Ovary (tissue), 9 donors: ENCODE data around the gene FARSB. TPM values are rescaled to one million over a fixed set of nuclear protein-coding genes. Genes with fewer than 3 reads are reported as not detected.

Experiments
- DNase-seq, 5 donors: peaks; one replicate each; pipeline ENCODE4 v3.0.0-alpha.2; 2019 to 2020
- H3K27ac ChIP-seq, 2 donors: fragments of 200-600 bp; one replicate each; pipeline versions ENCODE4 v1.5.1 to v1.8.0; 2019 to 2022
- H3K27me3 ChIP-seq: fragments of 200-600 bp; one replicate; pipeline ENCODE4 v1.8.0; 2022
- H3K36me3 ChIP-seq: fragments of 200-600 bp; sonication (generic); one replicate; pipeline ENCODE4 v1.5.1; 2019
- H3K4me1 ChIP-seq: one replicate; pipeline ENCODE4 v1.8.1; 2013; ENCODE audit warnings: mild to moderate bottlenecking, moderate library complexity; ENCODE audit not compliant: insufficient read depth
- H3K4me3 ChIP-seq: fragments of 200-600 bp; sonication (generic); one replicate; pipeline ENCODE4 v1.5.1; 2017
- H3K9me3 ChIP-seq, 2 donors: fragments of 200-600 bp in 1 of 2; sonication (generic) in 1 of 2; one replicate each; pipeline versions ENCODE4 v1.5.1 to v1.8.1; 2013 to 2019; ENCODE audit warnings: mild to moderate bottlenecking in 1 of 2, moderate library complexity in 1 of 2
- EP300 ChIP-seq: sonication (generic); formaldehyde crosslinking; IDR thresholded peaks from one replicate; pipeline ENCODE4 v1.6.1; 2017; ENCODE audit warnings: antibody characterized with exemption
- POLR2A ChIP-seq: fragments of 450-650 bp; IDR thresholded peaks from one replicate; pipeline ENCODE4 v1.6.1; 2017; ENCODE audit warnings: antibody characterized with exemption, mild to moderate bottlenecking, moderate library complexity
- WGBS, 3 donors: extraction: QIAGEN DNeasy Blood & Tissue Kit in 1 of 3; methylation state at CpG; one replicate each; pipeline versions ENCODE4 v1.1.5 to v1.1.7; 2013 to 2017; 5-methylcytosine and 5-hydroxymethylcytosine counted together
- intact Hi-C, 4 donors: fragments of 100-400 bp; cut with DNase I; formaldehyde crosslinking; loops; one replicate each; pipeline versions ENCODE4 v1.11.0 to v1.15.1; 2022 to 2023
- polyA plus RNA-seq, 2 donors: library from polyadenylated mRNA; stranded (reverse); fragments of 200-250 nt in 1 of 2; fragments of 350-450 nt in 1 of 2; fragmentation: Illumina TruSeq in 1 of 2; extraction: RNeasy Lipid Tissue Mini Kit (QIAGEN cat#74804) in 1 of 2; gene quantifications; one replicate each; pipeline ENCODE4 v1.2.3, GENCODE V29; 2013 to 2014
- total RNA-seq, 7 donors: library from RNA; depleted of rRNA in 2 of 7; stranded (reverse); fragments of >200 nt in 2 of 7; fragmentation: NEBNext Ultra II Directional in 3 of 7; extraction: Animal tissue kit (Norgen Biotek cat#: 25700) in 3 of 7; gene quantifications; one replicate each; pipeline versions ENCODE4 v1.1.0 to v1.2.4, GENCODE V29; 2016 to 2023
- TF ChIP-seq, protein P1 (sequence below), 3 donors: fragments of 450-650 bp in 2 of 3; fragments of 200-600 bp in 1 of 3; IDR thresholded peaks; one replicate each; pipeline versions ENCODE4 v1.5.1 to v1.8.0; 2016 to 2022; ENCODE audit warnings: antibody characterized with exemption in 3 of 3, mild to moderate bottlenecking in 1 of 3
- donor health status: DM: no; HTN: no; CAD: no; lungs with moderate emphysema.
- donor health status: DM: no; HTN: no; CAD: no.
- donor health status: Bipolar disorder and iron deficiency.
- donor health status: DM: yes; HTN: yes; CAD: no.
- donor health status: DM: no; HTN: no; CAD: no.
- donor health status: DM: yes; HTN: yes; CAD: no.

The FARSB gene
- total and polyA plus RNA-seq, 9 donors: 10.3 to 32.0 (median 21.0) TPM

DNA sequence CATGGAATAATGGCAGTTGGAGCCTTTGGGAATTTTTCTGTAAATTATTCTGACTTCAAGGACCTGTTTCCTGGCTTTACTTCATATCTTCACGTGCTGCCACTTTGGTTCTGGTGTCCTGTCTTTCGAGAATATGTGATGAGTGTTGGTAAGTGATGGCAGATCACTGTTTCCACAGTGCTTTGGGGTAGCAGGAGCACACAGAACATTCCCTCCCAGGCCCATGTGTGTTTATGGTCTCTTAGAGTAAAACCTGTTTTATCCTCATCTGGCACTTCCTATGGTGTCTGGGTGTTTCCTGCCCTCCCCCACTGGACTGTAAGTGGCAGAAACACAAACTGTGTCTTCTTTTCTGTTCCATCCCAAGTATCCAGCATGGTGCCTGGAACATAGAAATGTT lies 33.4 kb upstream of the FARSB start:
- Histone ChIP-seq H3K36me3 (no peaks in the 10 kb centered on the region), H3K27ac (no peak overlapping the region), H3K4me3 (no peak overlapping the region), H3K4me1 (no peaks in the 10 kb centered on the region), H3K9me3 (no peaks in the 10 kb centered on the region), H3K27me3 (no peaks in the 10 kb centered on the region)
- intact Hi-C loops: no loop called here
- no peak for DNase-seq
- WGBS, 3 donors: 61 to 69% (median 64%) methylated on average over 2 of the region's 2 CpGs
- TF ChIP-seq, protein P1, sequence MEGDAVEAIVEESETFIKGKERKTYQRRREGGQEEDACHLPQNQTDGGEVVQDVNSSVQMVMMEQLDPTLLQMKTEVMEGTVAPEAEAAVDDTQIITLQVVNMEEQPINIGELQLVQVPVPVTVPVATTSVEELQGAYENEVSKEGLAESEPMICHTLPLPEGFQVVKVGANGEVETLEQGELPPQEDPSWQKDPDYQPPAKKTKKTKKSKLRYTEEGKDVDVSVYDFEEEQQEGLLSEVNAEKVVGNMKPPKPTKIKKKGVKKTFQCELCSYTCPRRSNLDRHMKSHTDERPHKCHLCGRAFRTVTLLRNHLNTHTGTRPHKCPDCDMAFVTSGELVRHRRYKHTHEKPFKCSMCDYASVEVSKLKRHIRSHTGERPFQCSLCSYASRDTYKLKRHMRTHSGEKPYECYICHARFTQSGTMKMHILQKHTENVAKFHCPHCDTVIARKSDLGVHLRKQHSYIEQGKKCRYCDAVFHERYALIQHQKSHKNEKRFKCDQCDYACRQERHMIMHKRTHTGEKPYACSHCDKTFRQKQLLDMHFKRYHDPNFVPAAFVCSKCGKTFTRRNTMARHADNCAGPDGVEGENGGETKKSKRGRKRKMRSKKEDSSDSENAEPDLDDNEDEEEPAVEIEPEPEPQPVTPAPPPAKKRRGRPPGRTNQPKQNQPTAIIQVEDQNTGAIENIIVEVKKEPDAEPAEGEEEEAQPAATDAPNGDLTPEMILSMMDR (IDR thresholded peaks at IDR 0.05): no peak
- TF ChIP-seq EP300 (no peak), POLR2A (no peak)

DNA sequence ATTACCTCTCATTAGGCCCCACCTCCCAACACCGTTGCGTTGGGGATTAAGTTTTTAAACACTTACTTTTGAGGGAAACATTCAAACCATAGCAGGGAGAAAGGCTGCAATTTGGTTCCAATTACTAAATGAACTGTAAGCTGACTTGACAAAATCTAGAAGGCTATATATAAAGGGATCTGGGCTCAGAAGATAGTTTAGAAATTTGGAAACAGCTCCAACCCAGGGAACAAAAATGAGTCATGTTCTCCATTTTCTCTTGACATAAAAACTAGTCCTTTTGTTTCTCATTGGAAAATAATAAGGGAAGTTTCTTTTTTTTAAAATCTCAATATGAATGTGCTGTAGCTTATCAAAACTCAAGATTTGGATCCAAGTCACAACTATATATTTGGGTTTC lies 33.0 kb upstream of the FARSB start:
- DNase-seq: no peak
- Histone ChIP-seq H3K27me3 (no peaks in the 10 kb centered on the region), H3K4me3 (no peak overlapping the region), H3K4me1 (no peaks in the 10 kb centered on the region), H3K27ac (no peak overlapping the region), H3K36me3 (no peaks in the 10 kb centered on the region), H3K9me3 (no peaks in the 10 kb centered on the region)
- WGBS, 3 donors: 27 to 41% (median 35%) methylated on average over 2 of the region's 2 CpGs
- TF ChIP-seq, protein P1 (IDR thresholded peaks at IDR 0.05): no peak
- TF ChIP-seq POLR2A: no peak
- TF ChIP-seq EP300: no peak
- intact Hi-C loops: no loop called here

- TF ChIP-seq EP300: no peak
- TF ChIP-seq, protein P1 (IDR thresholded peaks at IDR 0.05): no peak
- no peak for TF ChIP-seq POLR2A
- Histone ChIP-seq H3K27me3 (no peaks in the 10 kb centered on the region), H3K27ac (no peak overlapping the region), H3K36me3 (no peaks in the 10 kb centered on the region), H3K4me1 (no peaks in the 10 kb centered on the region), H3K9me3 (no peaks in the 10 kb centered on the region), H3K4me3 (no peak overlapping the region)
- 76 to 83% (median 80%) methylated on average over 5 of the region's 5 CpGs for WGBS, 3 donors
- no peak for DNase-seq
- intact Hi-C loops: no loop called here
Measured at GRCh38 chr2:222686086-222686750, 30.3 kb upstream of the FARSB start.

DNA sequence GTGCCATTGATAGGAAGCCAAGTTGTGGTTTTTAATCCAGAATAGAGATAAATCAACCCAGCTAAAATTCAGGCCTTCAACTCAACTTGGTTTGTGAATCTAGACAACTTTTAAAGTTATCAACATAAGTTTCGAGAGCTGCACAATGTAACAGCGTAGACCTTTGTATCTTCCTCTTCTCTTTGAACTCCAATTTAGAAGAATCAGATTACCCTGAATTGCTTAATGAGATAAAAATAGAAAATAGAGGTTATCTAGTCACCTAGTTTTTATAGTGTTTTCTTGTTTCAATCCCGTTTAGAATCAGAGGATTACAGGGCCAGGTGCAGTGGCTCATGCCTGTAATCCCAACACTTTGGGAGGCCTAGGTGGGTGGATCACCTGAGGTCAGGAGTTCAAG lies 27.9 kb upstream of the FARSB start:
- peaks cover 2% of the 10 kb centered on the region for H3K27me3 ChIP-seq
- 69 to 75% (median 71%) methylated on average over 3 of the region's 3 CpGs for WGBS, 3 donors

DNA sequence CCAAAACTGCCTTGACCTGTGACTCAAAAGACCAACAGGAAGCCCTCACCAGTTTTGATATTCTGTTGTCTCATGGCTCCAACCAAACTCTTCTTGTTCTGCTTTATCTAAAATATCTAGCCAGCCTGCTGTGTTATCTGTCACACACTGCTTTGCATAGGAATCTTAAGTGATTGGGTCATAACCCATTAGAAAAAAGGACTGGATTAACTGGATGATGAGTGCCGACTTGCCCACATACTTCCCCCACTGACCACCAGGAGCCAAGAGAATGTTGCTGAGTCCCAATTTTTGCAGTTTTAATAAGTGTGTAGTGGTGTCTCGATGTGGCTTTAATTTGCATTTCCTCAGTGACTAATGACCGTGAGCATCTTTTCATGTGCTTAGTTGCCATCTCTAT lies 22.1 kb upstream of the FARSB start:
- WGBS, 3 donors: 77 to 87% (median 83%) methylated on average over 3 of the region's 3 CpGs
- no peaks in the 10 kb centered on the region for H3K36me3 ChIP-seq
- no peak overlapping the region for H3K27ac ChIP-seq
- no peaks in the 10 kb centered on the region for H3K9me3 ChIP-seq
- no peak overlapping the region for H3K4me3 ChIP-seq
- DNase-seq: no peak
- intact Hi-C loops: no loop called here
- TF ChIP-seq POLR2A: no peak
- no peak for TF ChIP-seq EP300
- TF ChIP-seq, protein P1 (IDR thresholded peaks at IDR 0.05): no peak
- peaks cover 2% of the 10 kb centered on the region for H3K27me3 ChIP-seq
- H3K4me1 ChIP-seq: no peaks in the 10 kb centered on the region

More for the DNA sequence above, 27.9 kb upstream of the FARSB start:
- Histone ChIP-seq H3K27ac (no peak overlapping the region), H3K36me3 (no peaks in the 10 kb centered on the region), H3K4me3 (no peak overlapping the region), H3K4me1 (no peaks in the 10 kb centered on the region), H3K9me3 (no peaks in the 10 kb centered on the region)
- TF ChIP-seq POLR2A: no peak
- no peak for DNase-seq
- intact Hi-C loops: no loop called here
